Head of caudate nucleus (tissue), 42 donors: ENCODE results near the gene PBX2.
A peak's percentile ranks its signal among the peaks of the same experiment; 100 is the strongest.
"Not testable (repeated sequence)": the region's sequence is repeated elsewhere in the genome, so short reads cannot be mapped to it uniquely, and the experiment has no call there.

Experiments
- DNase-seq, 42 donors: peaks; one replicate each; pipeline versions ENCODE4 v3.0.0 to v3.0.0-alpha.2; 2020 to 2021; ENCODE audit warnings: mixed read lengths in 7 of 42
- intact Hi-C: fragments of 100-400 bp; cut with DNase I; formaldehyde crosslinking; loops from one replicate; pipeline ENCODE4 v1.15.0; 2022

Gene PBX2, protein sequence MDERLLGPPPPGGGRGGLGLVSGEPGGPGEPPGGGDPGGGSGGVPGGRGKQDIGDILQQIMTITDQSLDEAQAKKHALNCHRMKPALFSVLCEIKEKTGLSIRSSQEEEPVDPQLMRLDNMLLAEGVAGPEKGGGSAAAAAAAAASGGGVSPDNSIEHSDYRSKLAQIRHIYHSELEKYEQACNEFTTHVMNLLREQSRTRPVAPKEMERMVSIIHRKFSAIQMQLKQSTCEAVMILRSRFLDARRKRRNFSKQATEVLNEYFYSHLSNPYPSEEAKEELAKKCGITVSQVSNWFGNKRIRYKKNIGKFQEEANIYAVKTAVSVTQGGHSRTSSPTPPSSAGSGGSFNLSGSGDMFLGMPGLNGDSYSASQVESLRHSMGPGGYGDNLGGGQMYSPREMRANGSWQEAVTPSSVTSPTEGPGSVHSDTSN

DNA sequence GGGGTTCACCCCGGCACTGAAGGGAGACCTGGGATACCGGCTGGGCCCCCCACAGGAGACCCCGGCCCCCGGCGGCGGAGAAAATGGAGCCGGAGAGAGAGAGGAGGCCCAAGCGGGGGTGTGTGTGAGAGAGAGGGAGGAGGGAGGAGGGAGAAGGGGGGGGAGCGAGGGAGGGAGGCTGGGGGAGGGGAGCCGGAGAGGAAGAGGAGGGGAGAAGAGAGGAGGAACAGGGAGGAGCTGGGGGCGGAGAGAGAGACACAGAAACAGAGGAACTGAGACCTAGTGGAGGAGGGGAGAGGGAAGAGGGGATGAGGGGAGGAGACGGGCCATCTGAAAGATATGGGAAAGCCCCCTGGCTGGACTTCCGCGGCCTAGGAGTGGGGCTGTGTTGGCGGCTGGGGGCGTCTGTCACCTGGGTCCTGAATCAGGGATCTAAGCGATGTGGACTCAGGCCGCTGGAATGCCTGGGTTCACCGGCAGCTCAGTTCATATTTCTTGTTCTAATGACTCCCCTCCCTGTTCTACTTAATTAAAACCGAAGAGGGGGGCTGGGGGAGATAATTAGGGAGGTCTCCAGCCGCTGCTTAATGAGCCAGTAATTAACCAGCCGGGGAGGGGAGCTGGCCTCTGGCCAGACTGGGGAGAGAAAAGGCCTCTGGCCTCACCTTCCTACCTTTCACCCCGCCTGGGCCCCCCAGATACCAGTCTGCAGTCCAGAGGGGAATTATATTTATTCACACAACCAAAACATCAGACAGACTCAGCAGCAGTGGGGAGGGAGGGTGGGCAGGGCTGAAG is at the start of gene PBX2:
PBX2 (minus strand) TSS at position 149 of the 798 bp plus-strand sequence. CDS start 287 bp downstream, outside the sequence.
- intact Hi-C loops = no loop called here
- peak; percentile 73 to 98 (median 90) for DNase-seq

DNA sequence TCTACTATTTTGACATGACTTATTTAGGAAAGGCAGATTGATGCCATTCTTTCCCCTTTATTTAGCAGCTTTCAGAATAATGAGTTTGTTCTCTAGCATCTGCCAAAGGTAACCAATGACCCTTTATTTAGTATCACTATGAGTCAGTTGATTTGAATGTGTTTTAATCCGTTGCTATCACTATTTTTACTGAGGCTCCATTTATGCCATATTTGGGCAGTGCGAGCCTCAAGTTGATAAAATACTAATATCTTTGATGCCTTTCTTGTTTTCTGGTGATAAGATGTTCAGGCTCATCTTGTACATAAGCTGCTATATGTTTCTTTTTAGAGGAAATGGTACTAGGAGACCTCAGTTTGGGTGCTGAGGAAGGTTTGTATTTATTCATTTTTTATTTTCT is 49.5 kb upstream of the PBX2 start:
- intact Hi-C loops = no loop called here
- no peak for DNase-seq

DNA sequence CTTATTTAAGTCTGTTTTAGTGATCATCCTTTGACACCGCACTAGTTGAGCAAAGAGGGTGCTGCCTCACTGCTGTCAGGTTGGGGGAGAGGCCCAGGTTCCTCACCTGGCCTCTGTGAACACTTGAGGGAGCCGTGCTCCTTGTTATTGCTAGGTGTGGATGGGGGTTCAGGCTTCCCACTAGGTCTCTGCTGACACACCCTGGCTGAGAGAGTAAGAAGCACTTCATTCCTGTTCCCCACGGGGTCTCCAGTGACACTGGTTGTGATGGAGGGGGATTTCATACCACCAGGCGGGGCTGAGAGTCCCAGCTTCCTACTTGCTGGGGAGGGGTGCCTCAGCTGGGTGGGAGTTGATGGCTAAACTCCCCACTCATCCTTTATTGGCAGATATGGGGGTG is 44.9 kb upstream of the PBX2 start:
- intact Hi-C loops = no loop called here
- no peak for DNase-seq

DNA sequence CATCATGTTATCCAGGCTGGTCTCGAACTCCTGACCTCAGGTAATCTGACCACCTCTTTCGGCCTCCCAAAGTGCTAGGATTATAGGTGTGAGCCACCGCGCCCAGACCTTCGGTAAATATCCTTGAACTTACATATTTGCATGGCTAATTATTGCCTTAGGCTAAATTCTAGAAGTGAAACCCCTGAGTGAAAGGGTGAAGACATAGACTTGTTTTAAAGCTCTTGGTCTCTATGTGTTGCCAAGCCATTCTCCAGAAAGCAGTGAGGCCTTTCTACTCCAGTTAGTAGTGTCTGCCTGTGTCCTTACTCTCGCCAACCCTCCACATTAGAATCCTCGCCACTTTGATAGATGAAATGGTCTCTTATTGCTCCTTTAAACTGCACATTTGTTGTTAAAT is 36.4 kb upstream of the PBX2 start:
- DNase-seq = no peak
- intact Hi-C loops = no loop called here

DNA sequence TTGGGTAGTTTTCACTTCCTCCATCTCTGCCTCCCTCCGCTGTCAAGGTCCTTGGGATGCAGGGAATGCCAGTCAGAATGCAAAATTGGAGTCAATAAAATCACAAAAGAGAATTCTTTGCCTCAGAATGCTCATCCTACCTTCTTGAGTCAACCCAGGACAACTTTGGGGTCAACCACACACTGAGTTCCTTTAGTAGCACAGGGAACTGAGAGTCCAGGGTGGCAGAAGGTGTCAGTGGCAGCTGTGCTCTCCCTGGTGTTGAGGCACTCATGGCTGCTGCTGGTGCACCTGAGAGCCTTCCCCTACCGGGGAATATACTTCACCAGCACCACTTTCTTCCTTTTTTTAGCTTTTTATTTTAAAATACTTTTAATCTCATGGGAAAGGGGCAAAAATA is 34.7 kb upstream of the PBX2 start:
- no peak for DNase-seq
- intact Hi-C loops = no loop called here

DNA sequence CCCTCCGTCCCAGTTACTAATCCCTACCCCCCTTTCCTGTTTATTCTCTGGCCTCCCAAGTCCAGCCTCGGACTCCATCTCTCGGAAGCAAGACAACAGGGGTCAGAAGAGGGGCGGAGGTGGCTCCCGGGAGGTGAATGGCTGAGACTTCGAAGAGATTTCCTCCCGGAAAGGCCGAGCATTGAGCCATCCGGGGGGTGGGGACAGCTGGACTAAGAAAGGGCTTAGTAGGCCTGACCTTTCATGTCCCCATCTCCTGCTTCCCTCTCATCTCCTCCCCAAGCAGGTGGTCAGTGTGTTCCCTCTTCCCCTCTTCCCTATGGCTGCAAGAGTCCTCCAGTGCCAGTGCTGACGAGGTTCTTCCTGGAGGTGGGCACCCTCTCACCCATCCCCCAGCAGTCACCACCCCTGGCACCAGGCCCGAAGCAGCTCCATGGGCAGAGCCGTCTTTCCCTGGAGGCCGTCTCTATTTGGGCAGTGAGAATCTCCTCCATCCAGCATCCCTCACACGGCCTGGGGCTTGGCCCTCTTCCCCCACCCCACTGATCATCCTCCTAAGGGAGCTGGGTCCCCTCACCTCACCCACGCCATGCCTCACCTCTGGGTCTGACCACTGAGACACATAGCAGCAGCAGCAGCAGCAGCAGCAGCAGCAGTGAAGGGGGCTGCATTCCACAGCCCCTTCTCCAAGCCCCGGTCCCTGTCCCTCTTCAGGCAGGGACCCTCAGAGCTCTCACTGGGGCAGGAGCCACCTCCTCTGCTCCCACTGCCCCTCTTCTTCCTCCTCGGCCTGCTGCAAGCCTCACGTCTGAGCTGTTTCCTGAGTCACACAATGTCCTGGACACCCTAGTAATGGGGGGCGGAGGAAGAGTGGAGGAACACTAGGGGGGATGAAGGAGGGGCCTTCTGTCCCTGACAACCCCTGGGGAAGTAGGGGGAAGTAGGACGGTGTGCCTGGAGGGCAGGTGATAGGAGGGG is 33.5 kb upstream of the PBX2 start, which contains the start of gene NOTCH4:
NOTCH4 (minus strand) TSS at position 810 of the 978 bp plus-strand sequence; CDS start at position 671, 139 bp downstream.
- intact Hi-C loops = no loop called here
- peak in 1 of 42 donors; percentile 16 for DNase-seq

DNA sequence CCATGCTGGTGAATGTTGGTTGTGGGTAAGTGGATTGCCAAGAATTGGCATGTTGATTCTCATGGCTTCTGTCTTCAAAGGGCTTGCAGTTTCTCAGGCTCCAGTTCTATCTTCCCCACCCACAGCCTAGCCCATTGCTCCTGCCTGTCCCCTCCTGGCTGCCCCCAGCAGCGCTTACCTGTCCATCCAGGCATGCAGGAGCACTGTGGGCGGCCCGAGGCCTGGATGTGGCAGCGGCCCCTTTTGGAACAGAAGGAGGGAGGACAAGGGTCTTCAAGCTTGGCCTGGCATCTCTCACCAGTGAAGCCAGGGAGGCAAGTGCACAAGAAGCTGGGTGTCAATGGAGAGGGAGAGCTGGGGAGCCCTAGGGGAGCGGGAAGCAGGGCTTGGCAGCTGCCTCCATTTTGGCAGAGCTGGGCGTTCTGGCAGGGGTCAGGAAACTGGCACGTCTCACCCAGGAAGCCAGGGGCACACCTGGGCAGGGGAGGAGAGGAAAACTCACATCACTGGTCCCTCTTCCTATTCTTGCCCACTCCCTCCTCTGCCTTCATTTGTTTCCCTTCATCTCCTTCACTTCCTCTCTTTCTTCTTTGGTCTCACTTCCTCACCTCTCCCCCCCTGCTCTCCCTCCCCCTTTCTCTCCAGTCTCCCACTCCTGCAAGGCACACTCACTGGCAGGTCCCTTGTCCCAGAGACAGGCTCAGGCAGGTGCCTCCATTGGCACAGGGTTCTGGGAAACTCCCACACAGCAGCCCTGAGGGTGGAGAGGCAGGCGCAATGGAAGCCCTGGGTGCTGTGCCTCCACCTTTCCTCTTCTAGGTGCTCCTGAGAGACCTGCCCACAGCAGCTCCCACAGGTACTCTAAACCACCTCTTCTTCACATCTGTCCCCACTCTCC is 32.6 kb upstream of the PBX2 start:
- DNase-seq = peak in 1 of 42 donors; percentile 29
- intact Hi-C loops = no loop called here

DNA sequence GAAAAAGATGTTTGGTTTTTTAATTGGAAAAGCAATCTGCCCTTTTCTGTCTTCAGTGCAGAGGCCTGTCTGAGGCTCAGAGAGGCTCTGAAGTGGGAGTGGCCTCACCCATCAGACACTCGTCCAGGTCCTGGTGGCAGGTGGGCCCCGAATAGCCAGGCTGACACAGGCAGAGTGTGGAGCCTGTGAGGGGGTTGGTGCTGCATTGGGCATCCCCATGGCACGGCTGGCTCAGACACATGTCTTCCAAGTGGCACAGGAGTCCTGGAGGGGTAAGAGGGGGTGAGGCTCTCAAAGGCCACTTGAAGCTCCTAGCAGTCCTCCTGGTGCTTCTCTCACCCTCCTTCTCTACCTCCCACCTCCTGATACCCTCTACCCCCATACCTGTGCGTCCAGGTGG is 30.0 kb upstream of the PBX2 start:
- peak in 1 of 42 donors; percentile 29 for DNase-seq
- intact Hi-C loops = no loop called here

DNA sequence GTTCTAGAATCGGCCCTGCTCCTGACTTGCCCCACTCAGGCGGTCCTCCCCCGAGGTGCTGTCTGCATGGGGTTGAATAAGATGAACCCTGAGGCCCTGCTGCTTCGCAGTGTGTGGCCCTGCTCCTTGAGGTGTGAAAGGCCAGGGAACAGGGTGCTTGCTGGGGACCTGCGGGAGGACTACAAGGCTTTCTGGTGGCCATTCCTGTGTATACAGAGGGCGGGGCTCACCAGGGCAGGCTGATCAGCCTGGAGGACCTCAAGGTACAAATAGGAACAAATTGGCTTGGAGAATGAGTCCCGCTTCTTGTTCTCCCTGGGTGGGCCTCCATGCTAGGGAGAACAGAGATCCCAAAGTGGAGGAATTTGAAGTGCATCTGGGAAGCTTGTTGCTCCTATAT is 28.2 kb upstream of the PBX2 start:
- peak in 1 of 42 donors; percentile 19 for DNase-seq
- intact Hi-C loops = no loop called here

DNA sequence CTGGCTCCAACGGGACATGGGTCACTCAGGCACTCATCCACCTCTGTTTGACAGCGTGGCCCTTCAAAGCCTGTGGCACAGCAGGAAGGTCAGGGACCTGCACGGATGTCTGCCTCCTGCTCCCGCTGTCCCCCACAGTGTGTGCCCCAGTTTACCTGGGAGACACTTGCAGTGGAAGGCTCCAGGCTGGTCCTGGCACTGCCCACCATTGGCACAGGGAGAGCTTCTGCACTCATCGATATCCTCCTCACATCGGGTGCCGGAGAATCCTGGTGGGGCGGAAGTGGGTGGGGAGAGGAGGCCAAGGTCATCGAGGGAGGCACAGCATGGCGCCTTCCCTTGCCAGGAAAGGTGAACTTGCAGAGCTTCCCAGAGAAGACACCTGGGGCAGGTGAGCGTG is 27.0 kb upstream of the PBX2 start:
- peak in 1 of 42 donors; percentile 24 for DNase-seq
- intact Hi-C loops = no loop called here

DNA sequence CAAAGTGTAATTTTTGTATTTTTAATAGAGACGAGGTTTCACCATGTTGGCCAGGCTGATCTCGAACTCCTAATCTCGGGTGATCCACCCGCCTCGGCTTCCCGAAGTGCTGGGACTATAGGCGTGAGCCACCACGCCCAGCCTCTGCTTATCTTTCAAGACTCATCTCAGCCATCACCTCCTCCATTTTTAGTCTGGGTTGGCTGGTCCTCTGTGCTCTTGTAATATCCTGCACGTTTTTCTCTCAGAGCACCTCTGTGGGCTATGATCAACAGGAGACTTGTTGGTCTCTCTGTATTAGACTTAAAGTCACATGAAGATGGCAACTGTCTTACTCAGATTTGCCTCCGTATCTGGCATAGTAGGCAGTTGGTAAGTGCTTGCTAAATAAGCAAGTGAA is 26.3 kb upstream of the PBX2 start:
- intact Hi-C loops = no loop called here
- peak in 1 of 42 donors; percentile 5 for DNase-seq

DNA sequence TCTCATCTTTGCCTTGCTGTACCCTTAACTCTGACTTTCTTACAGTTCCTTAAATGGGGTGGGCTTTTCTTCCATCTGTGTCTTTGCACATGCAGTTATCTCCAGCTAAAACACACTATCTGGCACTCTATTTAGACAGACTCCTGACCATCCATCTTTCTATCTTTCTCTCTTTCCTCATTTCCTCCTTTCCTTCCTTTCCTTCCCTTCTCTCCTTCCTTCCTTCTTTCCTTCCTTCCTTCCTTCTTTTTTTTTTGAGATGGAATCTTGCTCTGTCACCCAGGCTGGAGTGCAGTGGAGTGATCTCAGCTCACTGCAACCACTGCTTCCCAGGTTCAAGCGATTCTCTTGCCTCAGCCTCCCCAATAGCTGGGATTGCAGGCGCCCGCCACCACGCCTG is 25.6 kb upstream of the PBX2 start:
- intact Hi-C loops = no loop called here
- no peak for DNase-seq

DNA sequence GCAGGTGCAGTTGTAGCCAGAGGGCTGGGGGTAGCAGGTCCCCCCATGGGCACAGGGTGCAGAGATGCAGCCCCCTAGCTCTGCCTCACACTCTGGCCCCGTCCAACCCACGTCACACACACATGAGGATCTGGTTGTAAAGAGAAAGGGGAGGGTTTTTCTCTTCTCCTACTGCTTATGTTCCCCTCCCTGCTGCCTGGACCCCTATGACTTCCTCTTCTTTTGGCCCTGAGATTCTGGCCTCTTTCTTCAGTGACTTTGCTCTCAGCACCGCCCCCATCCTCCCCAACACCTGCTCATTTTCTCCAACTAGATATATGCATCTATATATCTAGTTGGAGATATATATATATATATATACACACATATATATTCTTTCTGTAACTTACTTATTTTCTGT is 24.1 kb upstream of the PBX2 start:
- DNase-seq = no peak
- intact Hi-C loops = no loop called here

DNA sequence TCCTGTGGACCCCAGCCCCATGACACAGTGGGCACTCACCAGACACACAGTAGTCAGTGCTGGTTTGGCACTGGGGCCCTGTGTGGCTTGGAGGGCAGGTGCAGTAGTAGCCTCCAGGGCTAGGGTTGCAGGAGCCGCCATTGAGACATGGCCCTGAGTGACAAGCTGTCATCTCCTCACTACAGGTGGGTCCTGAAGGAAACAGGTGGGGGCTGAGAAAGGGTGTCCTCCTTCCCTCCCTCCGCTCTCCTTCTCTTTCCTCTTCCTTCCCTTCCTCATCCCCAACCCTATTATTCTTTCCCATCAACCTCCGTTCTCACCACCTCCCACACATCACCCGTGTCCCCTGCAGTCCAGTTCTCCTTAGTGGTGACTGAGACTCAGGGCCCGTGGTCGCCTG is 23.6 kb upstream of the PBX2 start:
- DNase-seq = peak in 1 of 42 donors; percentile 24
- intact Hi-C loops = no loop called here

DNA sequence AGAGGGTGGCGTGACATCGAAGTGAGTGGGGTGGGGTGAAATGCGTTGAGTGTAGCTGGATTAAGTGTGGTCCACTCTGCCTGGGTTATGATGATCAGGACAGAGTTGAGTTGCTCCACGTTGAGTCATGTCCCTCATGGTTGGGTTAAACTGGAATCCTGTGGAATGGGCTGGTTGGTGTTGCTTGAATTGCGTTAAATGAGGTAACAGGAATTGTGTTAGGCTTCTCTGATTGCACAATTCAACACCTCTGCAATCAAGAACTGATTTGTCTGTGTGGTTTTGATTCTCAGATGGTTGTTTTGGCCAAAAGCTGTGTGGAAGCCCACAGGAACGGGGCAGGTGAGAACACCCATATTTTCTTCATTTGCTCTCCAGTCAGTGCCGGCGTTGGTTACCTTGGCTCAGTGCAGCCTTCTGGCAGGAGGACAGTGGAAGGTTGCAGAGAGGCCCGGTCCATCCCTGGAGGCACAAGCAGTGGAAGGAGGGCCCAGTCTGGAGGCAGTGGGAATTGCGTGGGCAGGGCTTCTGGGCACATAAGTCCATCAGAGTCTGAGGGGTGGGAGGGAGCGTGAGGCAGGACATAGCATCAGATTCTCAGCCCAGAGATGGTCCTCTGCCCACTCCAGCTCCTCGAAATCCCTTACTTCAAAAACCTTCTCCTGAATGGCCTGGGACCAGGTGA is 22.2 kb upstream of the PBX2 start:
- DNase-seq = peak in 1 of 42 donors; percentile 21
- intact Hi-C loops = no loop called here

DNA sequence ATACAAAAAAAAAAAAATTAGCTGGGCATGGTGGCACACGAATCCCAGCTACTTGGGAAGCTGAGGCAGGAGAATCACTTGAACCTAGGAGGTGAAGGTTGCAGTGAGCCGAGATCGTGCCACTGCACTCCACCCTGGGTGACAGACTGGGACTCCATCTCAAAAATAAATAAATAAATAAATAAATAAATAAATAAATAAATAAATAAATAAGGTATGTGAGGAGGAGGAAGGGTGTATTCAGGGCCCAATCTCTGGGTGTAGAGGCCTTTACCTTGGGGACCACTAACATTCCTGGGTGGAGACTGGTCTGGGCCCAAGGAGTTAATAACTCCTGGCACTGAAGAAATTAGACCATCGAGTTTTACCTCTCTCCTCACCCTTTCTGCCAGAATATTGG is 21.4 kb upstream of the PBX2 start:
- intact Hi-C loops = not testable (repeated sequence)
- peak in 1 of 42 donors; percentile 7 for DNase-seq

DNA sequence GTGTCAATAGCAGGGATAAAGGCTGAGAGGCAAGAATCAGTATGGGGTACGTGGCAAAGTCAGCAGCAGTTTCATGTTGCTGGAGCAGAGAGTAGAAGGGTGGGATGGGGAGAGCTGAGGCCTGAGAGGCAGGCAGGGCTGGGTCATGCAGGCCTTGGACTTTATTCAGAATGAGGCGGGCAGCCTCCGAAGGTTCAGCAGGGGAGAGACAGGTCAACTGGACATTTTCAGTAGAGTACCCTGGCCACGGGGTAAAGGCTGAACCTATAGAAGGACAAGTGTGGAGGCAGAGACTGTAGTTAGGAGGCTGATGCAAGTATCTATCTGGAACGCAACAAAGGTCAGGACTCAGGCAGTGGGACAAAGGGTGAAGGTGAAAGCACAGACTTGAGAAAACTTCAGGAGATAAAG is 20.2 kb upstream of the PBX2 start:
- intact Hi-C loops = no loop called here
- DNase-seq = no peak
